GM12878 (cell line): Measurements from ENCODE around the gene MRNIP. TPM values are rescaled to one million over a fixed set of nuclear protein-coding genes. Genes with fewer than 3 reads are reported as not detected.

ENCODE experiments used
- BCL11A ChIP-seq: IDR thresholded peaks from 2 replicates; pipeline ENCODE4 v1.6.1; 2011; ENCODE audit warnings: low read depth, low read length
- BRCA1 ChIP-seq: IDR thresholded peaks from 2 replicates; pipeline ENCODE4 v1.6.1; 2011; ENCODE audit warnings: low read depth, low read length, improper control_type of control experiment
- CHD1 ChIP-seq: IDR thresholded peaks from 2 replicates; pipeline ENCODE4 v1.6.1; 2012; ENCODE audit warnings: low read depth, low read length, improper control_type of control experiment
- DPF2 ChIP-seq: fragments of 450-650 bp; IDR thresholded peaks from 2 replicates; pipeline ENCODE4 v1.6.1; 2017; ENCODE audit warnings: mild to moderate bottlenecking
- GABPA ChIP-seq: IDR thresholded peaks from 2 replicates; pipeline ENCODE4 v1.6.1; 2014; ENCODE audit warnings: antibody characterized with exemption, low read depth, mild to moderate bottlenecking, inconsistent platforms
- NFXL1 ChIP-seq: fragments of 450-650 bp; IDR thresholded peaks from 2 replicates; pipeline ENCODE4 v1.6.1; 2017; ENCODE audit warnings: antibody characterized with exemption, mild to moderate bottlenecking, borderline replicate concordance
- POLR2AphosphoS5 ChIP-seq: IDR thresholded peaks from 2 replicates; pipeline ENCODE4 v1.6.1; 2011; ENCODE audit warnings: mild to moderate bottlenecking, low read length, inconsistent platforms
- RB1 ChIP-seq: fragments of 450-650 bp; formaldehyde crosslinking; IDR thresholded peaks from 2 replicates; pipeline ENCODE4 v1.6.1; 2017; ENCODE audit warnings: mild to moderate bottlenecking, borderline replicate concordance
- RFX5 ChIP-seq: IDR thresholded peaks from 2 replicates; pipeline ENCODE4 v1.6.1; 2011; ENCODE audit warnings: low read depth, low read length, improper control_type of control experiment
- SRF ChIP-seq, 2 experiments: IDR thresholded peaks; 2 replicates each; pipeline ENCODE4 v1.6.1; 2011; ENCODE audit warnings: low read depth in 2 of 2, low read length in 2 of 2, mild to moderate bottlenecking in 1 of 2, moderate library complexity in 1 of 2
- SUZ12 ChIP-seq: fragments of 200-600 bp; sonication (generic); IDR thresholded peaks from one replicate; pipeline ENCODE4 v1.6.1; 2018; ENCODE audit warnings: antibody characterized with exemption, mild to moderate bottlenecking; ENCODE audit not compliant: unreplicated experiment
- YBX1 ChIP-seq: fragments of 450-650 bp; IDR thresholded peaks from 2 replicates; pipeline ENCODE4 v1.6.1; 2016; ENCODE audit warnings: antibody characterized with exemption
- ZNF274 ChIP-seq: IDR thresholded peaks from one replicate; pipeline ENCODE4 v1.8.0; 2011; ENCODE audit not compliant: insufficient read length, insufficient read depth
- ZSCAN29 ChIP-seq: fragments of 450-650 bp; IDR thresholded peaks from 2 replicates; pipeline ENCODE4 v1.6.1; 2017; ENCODE audit warnings: mild to moderate bottlenecking, moderate library complexity
- polyA plus RNA-seq, 11 experiments: library from polyadenylated mRNA; depleted of rRNA in 4 of 11; unstranded in 6 of 11; stranded (reverse) in 5 of 11; fragments of >200 nt; fragmentation: Nextera tagmentation in 4 of 11; fragmentation: Illumina TruSeq in 1 of 11; extraction: Ambion mirVana in 4 of 11; extraction: Trizol in 1 of 11; gene quantifications; 1 replicate in 1 of 11; 2 replicates in 10 of 11; pipeline versions ENCODE4 v1.2.1 to v1.2.3, GENCODE V29; 2011 to 2016; ENCODE audit warnings: inconsistent platforms in 2 of 11, missing spikeins in 2 of 11, low read depth in 1 of 11
- total RNA-seq, 4 experiments: library from RNA; depleted of rRNA in 3 of 4; stranded (reverse); fragments of >200 nt in 3 of 4; fragmentation: Illumina TruSeq in 1 of 4; extraction: Trizol in 1 of 4; gene quantifications; 2 replicates each; pipeline versions ENCODE4 v1.2.1 to v1.2.3, GENCODE V29; 2013 to 2021
- TF ChIP-seq, protein P1 (sequence below): fragments of 450-650 bp; IDR thresholded peaks from 2 replicates; pipeline ENCODE4 v1.6.1; 2017; ENCODE audit warnings: mild to moderate bottlenecking, moderate library complexity
- TF ChIP-seq, protein P2 (sequence below): fragments of 450-650 bp; IDR thresholded peaks from 2 replicates; pipeline ENCODE4 v1.6.1; 2016; ENCODE audit warnings: mild to moderate bottlenecking, moderate library complexity, borderline replicate concordance
- TF ChIP-seq, protein P3 (sequence below), 3 experiments: IDR thresholded peaks in 2 of 3; conservative IDR thresholded peaks in 1 of 3; 2 replicates each; pipeline ENCODE4 v1.5.1; 2011; ENCODE audit warnings: low read depth in 3 of 3, low read length in 3 of 3, mild to moderate bottlenecking in 3 of 3, control low read depth in 2 of 3, moderate library complexity in 2 of 3, inconsistent platforms in 1 of 3, mixed read lengths in 1 of 3; ENCODE audit not compliant: control insufficient read depth in 2 of 3, insufficient read depth in 1 of 3; ENCODE audit errors: extremely low read depth in 1 of 3
- TF ChIP-seq, protein P4 (sequence below): IDR thresholded peaks from 2 replicates; pipeline ENCODE4 v1.6.1; 2011; ENCODE audit warnings: mild to moderate bottlenecking, low read depth, low read length, moderate library complexity; ENCODE audit not compliant: insufficient replicate concordance

The MRNIP gene
- total and polyA plus RNA-seq, 10 of the 15 experiments (the other 5 are each of a cell fraction or from before 2014, with no cell fraction given): 2.4 to 30.4 (median 13.1) TPM

DNA sequence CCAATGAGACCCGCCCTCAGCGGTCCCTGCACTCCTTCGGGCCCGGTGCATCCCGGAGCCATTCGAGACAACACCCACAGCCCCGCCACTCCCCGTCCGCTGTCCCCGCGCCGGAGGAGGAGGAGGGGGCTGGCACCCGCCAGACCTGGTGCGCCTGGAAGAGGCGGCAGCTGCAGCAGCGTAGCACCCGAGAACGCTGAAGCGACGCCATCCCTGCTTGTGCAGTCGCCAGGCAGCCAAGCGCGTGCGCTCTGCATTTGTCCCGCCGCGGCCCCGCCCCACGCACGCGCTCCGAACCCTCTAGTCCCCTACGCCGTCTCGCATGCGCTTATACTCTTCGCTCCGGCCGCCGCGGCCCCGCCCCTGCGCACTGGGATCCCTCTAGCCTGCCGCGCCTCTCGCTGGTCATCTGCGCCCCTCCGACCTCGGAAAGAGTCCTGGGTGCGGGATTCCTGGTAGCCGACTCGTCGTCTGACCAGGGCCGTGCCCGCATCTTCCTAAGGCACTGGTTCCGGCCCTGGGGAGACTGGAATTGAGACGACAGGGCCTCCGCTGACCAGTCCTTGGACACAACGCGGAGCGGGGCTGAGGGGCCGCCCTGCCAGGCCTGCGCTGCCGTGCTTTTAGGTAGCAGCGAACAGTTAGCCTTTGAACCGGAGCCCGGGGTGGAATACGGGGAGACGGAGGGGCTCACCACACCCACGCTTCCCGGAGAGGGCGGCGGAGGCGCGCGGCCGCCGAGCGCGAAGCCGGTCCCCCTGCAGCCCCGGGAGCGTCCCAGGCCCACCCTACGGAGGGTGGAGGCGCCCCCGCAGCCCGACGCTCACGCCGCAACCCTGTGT lies at the start of gene MRNIP (continued):
- TF ChIP-seq, protein P1, sequence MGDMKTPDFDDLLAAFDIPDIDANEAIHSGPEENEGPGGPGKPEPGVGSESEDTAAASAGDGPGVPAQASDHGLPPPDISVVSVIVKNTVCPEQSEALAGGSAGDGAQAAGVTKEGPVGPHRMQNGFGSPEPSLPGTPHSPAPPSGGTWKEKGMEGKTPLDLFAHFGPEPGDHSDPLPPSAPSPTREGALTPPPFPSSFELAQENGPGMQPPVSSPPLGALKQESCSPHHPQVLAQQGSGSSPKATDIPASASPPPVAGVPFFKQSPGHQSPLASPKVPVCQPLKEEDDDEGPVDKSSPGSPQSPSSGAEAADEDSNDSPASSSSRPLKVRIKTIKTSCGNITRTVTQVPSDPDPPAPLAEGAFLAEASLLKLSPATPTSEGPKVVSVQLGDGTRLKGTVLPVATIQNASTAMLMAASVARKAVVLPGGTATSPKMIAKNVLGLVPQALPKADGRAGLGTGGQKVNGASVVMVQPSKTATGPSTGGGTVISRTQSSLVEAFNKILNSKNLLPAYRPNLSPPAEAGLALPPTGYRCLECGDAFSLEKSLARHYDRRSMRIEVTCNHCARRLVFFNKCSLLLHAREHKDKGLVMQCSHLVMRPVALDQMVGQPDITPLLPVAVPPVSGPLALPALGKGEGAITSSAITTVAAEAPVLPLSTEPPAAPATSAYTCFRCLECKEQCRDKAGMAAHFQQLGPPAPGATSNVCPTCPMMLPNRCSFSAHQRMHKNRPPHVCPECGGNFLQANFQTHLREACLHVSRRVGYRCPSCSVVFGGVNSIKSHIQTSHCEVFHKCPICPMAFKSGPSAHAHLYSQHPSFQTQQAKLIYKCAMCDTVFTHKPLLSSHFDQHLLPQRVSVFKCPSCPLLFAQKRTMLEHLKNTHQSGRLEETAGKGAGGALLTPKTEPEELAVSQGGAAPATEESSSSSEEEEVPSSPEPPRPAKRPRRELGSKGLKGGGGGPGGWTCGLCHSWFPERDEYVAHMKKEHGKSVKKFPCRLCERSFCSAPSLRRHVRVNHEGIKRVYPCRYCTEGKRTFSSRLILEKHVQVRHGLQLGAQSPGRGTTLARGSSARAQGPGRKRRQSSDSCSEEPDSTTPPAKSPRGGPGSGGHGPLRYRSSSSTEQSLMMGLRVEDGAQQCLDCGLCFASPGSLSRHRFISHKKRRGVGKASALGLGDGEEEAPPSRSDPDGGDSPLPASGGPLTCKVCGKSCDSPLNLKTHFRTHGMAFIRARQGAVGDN: peak; percentile 60; the same call in 1 of the 2 replicates
- TF ChIP-seq POLR2AphosphoS5 (peak; percentile 75), SUZ12 (no peak), ZNF274 (no peak), GABPA (no peak), RFX5 (no peak), BCL11A (0 out of 2 replicates have a peak, but pooled peaks have one; percentile 19), BRCA1 (no peak), SRF (IDR thresholded peaks at IDR 0.05; ENCODE audit: low read depth in 2 of 2, low read length in 2 of 2) (no peak), ZSCAN29 (no peak), NFXL1 (no peak), CHD1 (0 out of 2 replicates have a peak, but pooled peaks have one; percentile 61), DPF2 (peak; percentile 53; the same call in 1 of the 2 replicates), YBX1 (no peak), RB1 (0 out of 2 replicates have a peak, but pooled peaks have one; percentile 32)
- TF ChIP-seq, protein P2, sequence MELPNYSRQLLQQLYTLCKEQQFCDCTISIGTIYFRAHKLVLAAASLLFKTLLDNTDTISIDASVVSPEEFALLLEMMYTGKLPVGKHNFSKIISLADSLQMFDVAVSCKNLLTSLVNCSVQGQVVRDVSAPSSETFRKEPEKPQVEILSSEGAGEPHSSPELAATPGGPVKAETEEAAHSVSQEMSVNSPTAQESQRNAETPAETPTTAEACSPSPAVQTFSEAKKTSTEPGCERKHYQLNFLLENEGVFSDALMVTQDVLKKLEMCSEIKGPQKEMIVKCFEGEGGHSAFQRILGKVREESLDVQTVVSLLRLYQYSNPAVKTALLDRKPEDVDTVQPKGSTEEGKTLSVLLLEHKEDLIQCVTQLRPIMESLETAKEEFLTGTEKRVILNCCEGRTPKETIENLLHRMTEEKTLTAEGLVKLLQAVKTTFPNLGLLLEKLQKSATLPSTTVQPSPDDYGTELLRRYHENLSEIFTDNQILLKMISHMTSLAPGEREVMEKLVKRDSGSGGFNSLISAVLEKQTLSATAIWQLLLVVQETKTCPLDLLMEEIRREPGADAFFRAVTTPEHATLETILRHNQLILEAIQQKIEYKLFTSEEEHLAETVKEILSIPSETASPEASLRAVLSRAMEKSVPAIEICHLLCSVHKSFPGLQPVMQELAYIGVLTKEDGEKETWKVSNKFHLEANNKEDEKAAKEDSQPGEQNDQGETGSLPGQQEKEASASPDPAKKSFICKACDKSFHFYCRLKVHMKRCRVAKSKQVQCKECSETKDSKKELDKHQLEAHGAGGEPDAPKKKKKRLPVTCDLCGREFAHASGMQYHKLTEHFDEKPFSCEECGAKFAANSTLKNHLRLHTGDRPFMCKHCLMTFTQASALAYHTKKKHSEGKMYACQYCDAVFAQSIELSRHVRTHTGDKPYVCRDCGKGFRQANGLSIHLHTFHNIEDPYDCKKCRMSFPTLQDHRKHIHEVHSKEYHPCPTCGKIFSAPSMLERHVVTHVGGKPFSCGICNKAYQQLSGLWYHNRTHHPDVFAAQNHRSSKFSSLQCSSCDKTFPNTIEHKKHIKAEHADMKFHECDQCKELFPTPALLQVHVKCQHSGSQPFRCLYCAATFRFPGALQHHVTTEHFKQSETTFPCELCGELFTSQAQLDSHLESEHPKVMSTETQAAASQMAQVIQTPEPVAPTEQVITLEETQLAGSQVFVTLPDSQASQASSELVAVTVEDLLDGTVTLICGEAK: peak; percentile 62; the same call in 1 of the 2 replicates
- TF ChIP-seq, protein P3, sequence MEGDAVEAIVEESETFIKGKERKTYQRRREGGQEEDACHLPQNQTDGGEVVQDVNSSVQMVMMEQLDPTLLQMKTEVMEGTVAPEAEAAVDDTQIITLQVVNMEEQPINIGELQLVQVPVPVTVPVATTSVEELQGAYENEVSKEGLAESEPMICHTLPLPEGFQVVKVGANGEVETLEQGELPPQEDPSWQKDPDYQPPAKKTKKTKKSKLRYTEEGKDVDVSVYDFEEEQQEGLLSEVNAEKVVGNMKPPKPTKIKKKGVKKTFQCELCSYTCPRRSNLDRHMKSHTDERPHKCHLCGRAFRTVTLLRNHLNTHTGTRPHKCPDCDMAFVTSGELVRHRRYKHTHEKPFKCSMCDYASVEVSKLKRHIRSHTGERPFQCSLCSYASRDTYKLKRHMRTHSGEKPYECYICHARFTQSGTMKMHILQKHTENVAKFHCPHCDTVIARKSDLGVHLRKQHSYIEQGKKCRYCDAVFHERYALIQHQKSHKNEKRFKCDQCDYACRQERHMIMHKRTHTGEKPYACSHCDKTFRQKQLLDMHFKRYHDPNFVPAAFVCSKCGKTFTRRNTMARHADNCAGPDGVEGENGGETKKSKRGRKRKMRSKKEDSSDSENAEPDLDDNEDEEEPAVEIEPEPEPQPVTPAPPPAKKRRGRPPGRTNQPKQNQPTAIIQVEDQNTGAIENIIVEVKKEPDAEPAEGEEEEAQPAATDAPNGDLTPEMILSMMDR (IDR thresholded peaks at IDR 0.05 in 2 of 3, conservative IDR thresholded peaks at IDR 0.05 in 1 of 3; ENCODE audit: control insufficient read depth in 2 of 3, extremely low read depth in 1 of 3, insufficient read depth in 1 of 3, low read depth in 3 of 3, low read length in 3 of 3): peak in 1 of 3 experiments; percentile 57; a peak in 2 of 6 replicates
- TF ChIP-seq, protein P4, sequence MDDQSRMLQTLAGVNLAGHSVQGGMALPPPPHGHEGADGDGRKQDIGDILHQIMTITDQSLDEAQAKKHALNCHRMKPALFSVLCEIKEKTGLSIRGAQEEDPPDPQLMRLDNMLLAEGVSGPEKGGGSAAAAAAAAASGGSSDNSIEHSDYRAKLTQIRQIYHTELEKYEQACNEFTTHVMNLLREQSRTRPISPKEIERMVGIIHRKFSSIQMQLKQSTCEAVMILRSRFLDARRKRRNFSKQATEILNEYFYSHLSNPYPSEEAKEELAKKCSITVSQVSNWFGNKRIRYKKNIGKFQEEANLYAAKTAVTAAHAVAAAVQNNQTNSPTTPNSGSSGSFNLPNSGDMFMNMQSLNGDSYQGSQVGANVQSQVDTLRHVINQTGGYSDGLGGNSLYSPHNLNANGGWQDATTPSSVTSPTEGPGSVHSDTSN: no peak
